Neural cell (in vitro differentiated cells): ENCODE measurements around the gene PIP4K2C. TPM values are rescaled to one million over a fixed set of nuclear protein-coding genes. Genes with fewer than 3 reads are reported as not detected.

Experiments used
- H2AFZ ChIP-seq: fragments of 200-600, 300-800 bp; sonication (generic), shearing (Covaris generic); 2 replicates; pipeline ENCODE4 v1.6.0; 2014; ENCODE audit warnings: low read depth, mild to moderate bottlenecking, antibody characterized with exemption, low read length, moderate library complexity
- H3F3A ChIP-seq: fragments of 200-600 bp; shearing (Covaris generic); 2 replicates; pipeline ENCODE4 v1.6.1; 2016; ENCODE audit warnings: mild to moderate bottlenecking, moderate library complexity, mixed read lengths, antibody characterized with exemption, low read length; ENCODE audit not compliant: insufficient read depth, poor library complexity, severe bottlenecking
- H3K27ac ChIP-seq: fragments of 200-600, 300-800 bp; sonication (generic), shearing (Covaris generic); 2 replicates; pipeline ENCODE4 v1.5.1; 2014; ENCODE audit warnings: mild to moderate bottlenecking, low read length, moderate library complexity
- H3K27me3 ChIP-seq: fragments of 300-800, 200-600 bp; sonication (generic), shearing (Covaris generic); 2 replicates; pipeline ENCODE4 v1.6.0; 2014; ENCODE audit warnings: mild to moderate bottlenecking, low read depth, low read length, moderate library complexity; ENCODE audit not compliant: insufficient read depth
- H3K36me3 ChIP-seq: fragments of 300-800, 200-600 bp; sonication (generic), shearing (Covaris generic); 2 replicates; pipeline ENCODE4 v1.5.1; 2014; ENCODE audit warnings: mild to moderate bottlenecking, antibody characterized with exemption, low read length, moderate library complexity; ENCODE audit not compliant: insufficient read depth
- H3K4me2 ChIP-seq: fragments of 300-800, 200-600 bp; sonication (generic), shearing (Covaris generic); 2 replicates; pipeline ENCODE4 v1.6.0; 2014; ENCODE audit warnings: mild to moderate bottlenecking, low read length
- H3K4me3 ChIP-seq: fragments of 300-800, 200-600 bp; sonication (generic), shearing (Covaris generic); 2 replicates; pipeline ENCODE4 v1.5.1; 2014; ENCODE audit warnings: mild to moderate bottlenecking, low read length, moderate library complexity
- H3K79me2 ChIP-seq: fragments of 200-600 bp; shearing (Covaris generic); replicated peaks from 2 replicates; pipeline ENCODE4 v1.6.0; 2014; ENCODE audit warnings: mild to moderate bottlenecking, low read length, moderate library complexity; ENCODE audit not compliant: insufficient read depth
- H3K9ac ChIP-seq: fragments of 300-800, 200-600 bp; sonication (generic), shearing (Covaris generic); 2 replicates; pipeline ENCODE4 v1.6.1; 2016; ENCODE audit warnings: mild to moderate bottlenecking, low read length, mixed read lengths
- H3K9me2 ChIP-seq: fragments of 200-600 bp; shearing (Covaris generic); 2 replicates; pipeline ENCODE4 v1.6.1; 2016; ENCODE audit warnings: mild to moderate bottlenecking, low read length, mixed read lengths; ENCODE audit not compliant: insufficient read depth
- H3K9me3 ChIP-seq: fragments of 200-600, 300-800 bp; sonication (generic), shearing (Covaris generic); 2 replicates; pipeline ENCODE4 v1.6.1; 2016; ENCODE audit warnings: mild to moderate bottlenecking, mixed run types, low read length, moderate library complexity, mixed read lengths
- H4K20me1 ChIP-seq: fragments of 200-600 bp; shearing (Covaris generic); 2 replicates; pipeline ENCODE4 v1.6.1; 2016; ENCODE audit warnings: mild to moderate bottlenecking, mixed run types; ENCODE audit not compliant: insufficient read depth
- CTCF ChIP-seq: fragments of 450-650 bp; IDR thresholded peaks from 2 replicates; pipeline ENCODE4 v1.5.1; 2014; ENCODE audit warnings: antibody characterized with exemption, mild to moderate bottlenecking, moderate library complexity; ENCODE audit not compliant: poor library complexity, severe bottlenecking
- EP300 ChIP-seq: fragments of 450-650 bp; conservative IDR thresholded peaks from 2 replicates; pipeline ENCODE4 v1.6.1; 2014; ENCODE audit warnings: antibody characterized with exemption, mild to moderate bottlenecking, moderate library complexity; ENCODE audit not compliant: poor library complexity, severe bottlenecking
- EZH2 ChIP-seq: fragments of 200-600, 300-800 bp; shearing (Covaris generic), sonication (generic); IDR thresholded peaks from 2 replicates; pipeline ENCODE4 v1.6.1; 2014; ENCODE audit warnings: antibody characterized with exemption, low read length, borderline replicate concordance, mild to moderate bottlenecking; ENCODE audit not compliant: insufficient read depth, poor library complexity, severe bottlenecking
- MXI1 ChIP-seq: fragments of 450-650 bp; conservative IDR thresholded peaks from 2 replicates; pipeline ENCODE4 v1.6.1; 2014; ENCODE audit warnings: antibody characterized with exemption, mild to moderate bottlenecking; ENCODE audit not compliant: poor library complexity, severe bottlenecking
- POLR2AphosphoS5 ChIP-seq: IDR thresholded peaks from 2 replicates; pipeline ENCODE4 v1.6.1; 2012
- RAD21 ChIP-seq: fragments of 450-650 bp; conservative IDR thresholded peaks from 2 replicates; pipeline ENCODE4 v1.6.1; 2014; ENCODE audit warnings: antibody characterized with exemption, mild to moderate bottlenecking, moderate library complexity
- REST ChIP-seq: IDR thresholded peaks from 2 replicates; pipeline ENCODE4 v1.6.1; 2012; ENCODE audit warnings: borderline replicate concordance
- SMC3 ChIP-seq: fragments of 450-650 bp; conservative IDR thresholded peaks from 2 replicates; pipeline ENCODE4 v1.6.1; 2014; ENCODE audit warnings: antibody characterized with exemption, mild to moderate bottlenecking, moderate library complexity; ENCODE audit not compliant: poor library complexity
- TAF1 ChIP-seq: IDR thresholded peaks from 2 replicates; pipeline ENCODE4 v1.6.1; 2012; ENCODE audit warnings: low read depth
- polyA plus RNA-seq: library from polyadenylated mRNA; depleted of rRNA; stranded (reverse); fragments of >200 nt; gene quantifications from 2 replicates; pipeline ENCODE4 v1.2.3, GENCODE V29; 2014

PIP4K2C gene
- polyA plus RNA-seq, 1 donor from 2014 or later = 22.1 TPM

DNA sequence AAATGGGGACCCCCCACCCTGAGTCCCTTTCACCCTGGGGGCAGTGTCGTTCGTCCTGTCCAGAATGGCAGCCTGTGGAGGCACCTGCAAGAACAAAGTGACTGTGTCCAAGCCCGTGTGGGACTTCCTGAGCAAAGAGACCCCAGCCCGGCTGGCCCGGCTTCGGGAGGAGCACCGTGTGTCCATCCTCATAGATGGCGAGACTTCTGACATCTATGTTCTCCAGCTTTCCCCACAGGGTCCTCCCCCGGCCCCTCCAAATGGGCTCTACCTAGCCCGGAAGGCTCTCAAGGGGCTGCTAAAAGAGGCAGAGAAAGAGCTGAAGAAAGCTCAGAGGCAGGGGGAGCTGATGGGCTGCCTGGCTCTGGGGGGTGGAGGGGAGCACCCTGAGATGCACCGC lies 15.8 kb downstream of the PIP4K2C start:
- Histone ChIP-seq H3K36me3 (no peaks in the 10 kb centered on the region), H2AFZ (no peak overlapping the region), H3K9me2 (no peaks in the 10 kb centered on the region), H3K9me3 (no peaks in the 10 kb centered on the region), H3K4me2 (no peak overlapping the region), H3K79me2 (peaks cover 19% of the 10 kb centered on the region), H4K20me1 (no peaks in the 10 kb centered on the region), H3K27me3 (peaks cover 13% of the 10 kb centered on the region), H3K4me3 (no peak overlapping the region), H3K9ac (no peak overlapping the region), H3F3A (no peaks in the 10 kb centered on the region), H3K27ac (no peak overlapping the region)
- no peak for TF ChIP-seq REST
- TF ChIP-seq RAD21 = no peak
- no peak for TF ChIP-seq TAF1
- TF ChIP-seq POLR2AphosphoS5 = no peak
- no peak for TF ChIP-seq SMC3
- TF ChIP-seq CTCF = no peak
- no peak for TF ChIP-seq MXI1
- no peak for TF ChIP-seq EP300
- TF ChIP-seq EZH2 = no peak

GRCh38 chr12:57607958-57608663 lies 17.1 kb downstream of the PIP4K2C start:
- peaks cover 13% of the 10 kb centered on the region for H3K27me3 ChIP-seq
- no peaks in the 10 kb centered on the region for H3F3A ChIP-seq
- H3K4me2 ChIP-seq = no peak overlapping the region
- H3K27ac ChIP-seq = no peak overlapping the region
- no peaks in the 10 kb centered on the region for H3K36me3 ChIP-seq
- no peak overlapping the region for H3K4me3 ChIP-seq
- H4K20me1 ChIP-seq = no peaks in the 10 kb centered on the region
- no peak for TF ChIP-seq EP300
- TF ChIP-seq REST = no peak
- TF ChIP-seq CTCF = no peak
- TF ChIP-seq POLR2AphosphoS5 = no peak
- TF ChIP-seq TAF1 = no peak
- no peak for TF ChIP-seq RAD21
- TF ChIP-seq EZH2 = no peak
- TF ChIP-seq MXI1 = no peak
- TF ChIP-seq SMC3 = no peak
- H3K79me2 ChIP-seq = peaks cover 19% of the 10 kb centered on the region
- no peaks in the 10 kb centered on the region for H3K9me3 ChIP-seq
- H3K9me2 ChIP-seq = no peaks in the 10 kb centered on the region
- no peak overlapping the region for H3K9ac ChIP-seq
- no peak overlapping the region for H2AFZ ChIP-seq
